Brain microvascular endothelial cell (primary cell): ENCODE measurements around the gene TM9SF4.
A peak's percentile ranks its signal among the peaks of the same experiment; 100 is the strongest.

Experiments
- DNase-seq: peaks from one replicate; pipeline ENCODE4 v3.0.0-alpha.2; 2020
- H3K27ac ChIP-seq: fragments of 250-450 bp; sonication (Bioruptor Pico); 2 replicates; pipeline ENCODE4 v1.5.1; 2020; ENCODE audit warnings: mild to moderate bottlenecking, moderate library complexity
- H3K27me3 ChIP-seq: fragments of 250-450 bp; sonication (Bioruptor Pico); replicated peaks from 2 replicates; pipeline ENCODE4 v1.5.1; 2020; ENCODE audit warnings: mild to moderate bottlenecking
- H3K36me3 ChIP-seq: fragments of 250-450 bp; sonication (Bioruptor Pico); replicated peaks from 2 replicates; pipeline ENCODE4 v1.5.1; 2020; ENCODE audit warnings: mild to moderate bottlenecking
- H3K4me3 ChIP-seq: 2 replicates; pipeline ENCODE4 v1.5.1; 2011; ENCODE audit warnings: low read depth, mild to moderate bottlenecking, control low read depth, low read length, moderate library complexity
- in situ Hi-C: cut with HindIII; loops from 2 replicates; pipeline ENCODE4 v1.10.0; 2017; ENCODE audit warnings: low sequenced_read_pairs, low pct_ligation_motif_present
- TF ChIP-seq, protein P1 (sequence below): IDR thresholded peaks from 2 replicates; pipeline ENCODE4 v1.5.1; 2011; ENCODE audit warnings: low read depth, mild to moderate bottlenecking, moderate library complexity, low read length, control low read depth, inconsistent platforms; ENCODE audit errors: missing control alignments

TM9SF4 gene

DNA sequence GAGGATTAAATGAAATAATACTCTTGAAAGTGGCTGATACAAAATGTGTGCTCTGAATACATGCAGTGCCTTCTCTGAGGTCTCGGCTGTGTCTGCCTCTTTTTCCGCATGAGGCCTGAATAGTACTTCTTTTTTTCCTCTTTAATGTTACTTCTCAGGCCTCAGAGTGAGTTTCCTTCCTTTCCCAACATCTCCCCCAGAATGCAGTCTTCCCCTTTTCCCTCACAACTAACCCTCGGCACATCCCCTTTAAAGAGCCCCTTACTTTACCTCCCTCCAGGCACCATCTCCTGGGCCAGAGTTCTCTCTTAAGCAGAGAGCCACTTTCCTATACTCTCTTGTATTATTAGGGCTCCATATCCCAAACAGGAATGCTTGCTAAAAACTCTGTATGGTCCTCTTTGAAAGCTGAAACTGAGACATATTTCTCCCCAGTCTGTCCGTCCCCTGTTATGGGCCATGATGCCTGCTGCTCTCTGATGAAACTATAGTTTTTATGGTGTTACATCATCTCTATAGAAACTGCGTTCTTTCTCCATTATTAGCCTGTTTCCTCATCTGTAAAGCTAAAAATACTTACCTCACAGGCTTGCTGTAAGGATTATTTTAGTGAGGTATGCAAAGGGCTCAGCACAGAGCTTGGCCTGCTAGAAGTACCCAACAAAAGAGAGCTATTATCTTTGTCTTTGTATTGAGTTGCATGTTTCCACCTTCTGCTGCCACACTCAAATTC is 95.8 kb downstream of the TM9SF4 start:
- in situ Hi-C loops: no loop called here
- Histone ChIP-seq H3K27ac (peak overlapping the region; percentile 15), H3K36me3 (peaks cover 11% of the 10 kb centered on the region), H3K27me3 (no peaks in the 10 kb centered on the region), H3K4me3 (no peak overlapping the region)
- no peak for DNase-seq
- TF ChIP-seq, protein P1, sequence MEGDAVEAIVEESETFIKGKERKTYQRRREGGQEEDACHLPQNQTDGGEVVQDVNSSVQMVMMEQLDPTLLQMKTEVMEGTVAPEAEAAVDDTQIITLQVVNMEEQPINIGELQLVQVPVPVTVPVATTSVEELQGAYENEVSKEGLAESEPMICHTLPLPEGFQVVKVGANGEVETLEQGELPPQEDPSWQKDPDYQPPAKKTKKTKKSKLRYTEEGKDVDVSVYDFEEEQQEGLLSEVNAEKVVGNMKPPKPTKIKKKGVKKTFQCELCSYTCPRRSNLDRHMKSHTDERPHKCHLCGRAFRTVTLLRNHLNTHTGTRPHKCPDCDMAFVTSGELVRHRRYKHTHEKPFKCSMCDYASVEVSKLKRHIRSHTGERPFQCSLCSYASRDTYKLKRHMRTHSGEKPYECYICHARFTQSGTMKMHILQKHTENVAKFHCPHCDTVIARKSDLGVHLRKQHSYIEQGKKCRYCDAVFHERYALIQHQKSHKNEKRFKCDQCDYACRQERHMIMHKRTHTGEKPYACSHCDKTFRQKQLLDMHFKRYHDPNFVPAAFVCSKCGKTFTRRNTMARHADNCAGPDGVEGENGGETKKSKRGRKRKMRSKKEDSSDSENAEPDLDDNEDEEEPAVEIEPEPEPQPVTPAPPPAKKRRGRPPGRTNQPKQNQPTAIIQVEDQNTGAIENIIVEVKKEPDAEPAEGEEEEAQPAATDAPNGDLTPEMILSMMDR: no peak

DNA sequence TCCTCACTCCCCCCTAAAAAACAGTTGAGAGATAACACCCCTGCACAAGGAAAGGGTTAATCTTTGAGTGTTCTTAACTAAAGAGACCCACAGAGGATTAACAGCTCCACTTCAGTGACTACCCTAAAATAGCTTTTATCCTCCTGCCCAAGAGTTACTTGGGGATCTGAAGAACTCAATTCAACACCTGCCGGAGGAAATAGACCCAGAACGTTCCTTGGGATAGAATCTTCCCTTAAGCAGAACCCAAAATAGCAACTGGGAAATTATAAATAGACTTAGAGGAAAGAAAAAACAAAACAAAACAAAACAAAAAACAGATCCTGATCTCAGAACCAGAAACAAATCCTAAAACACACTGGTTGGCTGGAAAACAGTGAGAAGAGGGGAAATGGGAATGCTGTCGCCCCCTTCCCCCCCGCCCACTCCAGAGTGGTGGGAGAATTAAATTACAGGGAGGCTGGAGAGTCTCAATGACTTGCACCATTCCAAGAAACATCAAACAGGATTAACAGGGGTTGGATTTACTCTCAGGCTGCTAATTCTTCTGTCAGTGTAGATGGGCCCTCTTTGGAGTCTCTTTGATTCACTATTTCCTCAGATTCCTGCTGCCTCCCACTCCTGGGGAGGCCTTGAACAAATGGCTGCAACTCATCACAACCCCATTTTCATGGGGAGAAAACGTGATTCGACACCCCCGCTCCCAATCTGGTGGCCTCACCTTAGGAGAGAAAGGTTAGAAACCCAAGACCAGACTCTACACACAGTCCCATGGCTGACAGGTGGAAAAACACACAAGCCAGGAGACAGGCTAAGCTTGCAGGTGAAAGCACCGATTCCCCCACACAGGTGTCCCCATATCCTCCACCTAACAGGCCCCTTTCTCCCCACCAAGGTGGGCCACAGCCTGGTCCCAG is 96.6 kb downstream of the TM9SF4 start:
- DNase-seq: no peak
- in situ Hi-C loops: no loop called here
- H3K27ac ChIP-seq: no peak overlapping the region

DNA sequence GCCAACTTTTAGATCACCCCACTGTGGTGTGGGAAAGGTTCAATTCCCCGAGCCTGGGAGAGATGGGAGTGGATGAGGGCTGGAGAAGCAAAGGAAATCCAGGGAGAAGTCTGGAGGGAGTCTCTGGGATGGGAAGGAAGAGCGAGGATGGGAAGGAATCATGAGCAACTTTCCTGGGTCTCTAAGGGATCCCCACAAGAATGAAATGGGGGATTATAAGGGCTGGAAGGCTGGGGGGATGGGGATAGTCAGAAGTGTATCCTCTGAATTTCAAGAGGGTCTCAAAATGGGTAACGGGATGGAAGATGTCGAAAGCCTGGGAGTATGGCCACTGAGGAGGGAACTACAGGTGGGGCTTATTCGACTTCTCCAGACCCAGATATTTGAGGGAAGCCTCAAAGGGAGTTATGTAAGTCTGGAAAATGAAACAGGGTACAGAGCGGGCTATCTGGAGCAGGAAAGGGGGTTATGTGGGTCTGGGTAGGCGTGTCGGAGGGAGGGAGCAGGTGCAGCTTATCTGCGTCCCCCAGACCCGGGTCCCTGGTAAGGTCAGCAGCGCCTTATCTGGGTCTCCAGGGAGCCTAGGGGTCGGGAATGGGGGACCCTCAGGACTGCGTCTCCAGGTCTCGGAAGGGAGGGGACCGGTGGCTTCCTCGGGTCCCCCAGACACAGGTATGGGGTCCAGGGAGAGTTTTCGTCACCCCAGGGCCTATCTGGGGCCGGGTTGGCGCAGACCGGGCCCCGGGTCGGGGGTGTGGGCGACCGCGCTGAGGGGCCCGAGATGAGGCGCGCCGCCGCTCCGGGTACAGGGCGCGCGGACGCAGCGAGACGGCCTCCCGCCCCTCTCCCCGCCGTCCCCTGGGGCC is 97.5 kb downstream of the TM9SF4 start:
- in situ Hi-C loops: no loop called here
- DNase-seq: no peak
- Histone ChIP-seq H3K27ac (peak overlapping the region; percentile 45), H3K4me3 (peak overlapping the region; percentile 91), H3K27me3 (no peaks in the 10 kb centered on the region), H3K36me3 (peaks cover 2% of the 10 kb centered on the region)
- TF ChIP-seq, protein P1: no peak

More for the DNA sequence above, 96.6 kb downstream of the TM9SF4 start:
- TF ChIP-seq, protein P1: no peak
- no peaks in the 10 kb centered on the region for H3K27me3 ChIP-seq
- H3K4me3 ChIP-seq: peak overlapping the region; percentile 91
- peaks cover 6% of the 10 kb centered on the region for H3K36me3 ChIP-seq

DNA sequence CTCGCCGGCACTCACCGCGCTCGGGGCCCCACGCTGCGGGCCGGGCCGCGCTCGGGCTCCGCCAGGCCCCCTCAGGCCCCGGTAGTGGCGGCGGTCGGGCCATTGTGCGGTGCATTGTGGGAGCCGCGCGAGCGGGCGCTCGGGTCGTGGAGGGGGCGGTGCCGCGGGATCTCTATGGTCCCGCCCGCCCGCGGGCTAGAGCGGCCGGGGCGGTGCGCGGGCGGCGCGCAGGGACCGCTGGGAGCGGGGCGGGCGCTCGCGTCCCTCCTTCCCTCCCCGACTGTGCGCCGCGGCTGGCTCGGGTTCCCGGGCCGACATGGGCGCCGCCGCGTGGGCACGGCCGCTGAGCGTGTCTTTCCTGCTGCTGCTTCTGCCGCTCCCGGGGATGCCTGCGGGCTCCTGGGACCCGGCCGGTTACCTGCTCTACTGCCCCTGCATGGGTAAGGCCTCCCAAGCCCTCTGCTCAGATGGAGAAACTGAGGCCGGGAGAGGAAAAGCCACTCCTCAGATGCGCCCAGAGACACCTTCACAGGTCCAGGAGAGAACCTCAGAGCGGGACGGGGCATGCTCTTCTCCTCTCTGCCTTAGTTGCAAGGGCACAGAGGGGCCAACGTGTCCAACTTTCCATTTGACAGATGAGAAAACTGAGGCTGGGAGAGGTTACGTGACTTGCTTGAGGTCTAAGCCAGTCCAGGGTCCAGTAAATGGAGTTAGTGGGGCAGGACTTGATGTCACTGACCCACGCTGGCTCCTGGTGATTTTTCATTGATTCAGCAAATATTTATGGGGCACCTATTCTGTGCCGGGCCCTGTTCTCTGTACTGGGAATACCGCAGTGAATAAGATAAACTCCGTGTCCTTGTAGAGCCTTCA is 98.3 kb downstream of the TM9SF4 start, which contains the start of the genes PLAGL2 and POFUT1:
PLAGL2 (minus strand) TSS at position 118 of the 873 bp plus-strand sequence. CDS start 5,565 bp downstream, outside the sequence.
POFUT1 (plus strand) TSS at position 255 of the 873 bp plus-strand sequence; CDS start at position 317, 62 bp downstream.
- H3K4me3 ChIP-seq: peak within 1 kb of the TSS; percentile 99
- H3K27ac ChIP-seq: peak within 1 kb of the TSS; percentile 47
- H3K27me3 ChIP-seq: no peaks in the 10 kb centered on the region
- peak; percentile 65 for DNase-seq
- in situ Hi-C loops: no loop called here
- H3K36me3 ChIP-seq: peaks cover 6% of the 10 kb centered on the region
- TF ChIP-seq, protein P1: no peak
